Right renal pelvis (tissue), 4 donors: ENCODE data around the gene NUFIP2. TPM values are rescaled to one million over a fixed set of nuclear protein-coding genes. Genes with fewer than 3 reads are reported as not detected.
"Not testable (repeated sequence)": the region's sequence is repeated elsewhere in the genome, so short reads cannot be mapped to it uniquely, and the experiment has no call there.

Source experiments
- DNase-seq, 4 donors: peaks; one replicate each; pipeline ENCODE4 v3.0.0-alpha.2; 2013; ENCODE audit warnings: low read depth in 4 of 4, low spot score in 3 of 4, missing footprints in 1 of 4
- polyA plus RNA-seq, 4 donors: library from polyadenylated mRNA; unstranded; fragments of 120-200 nt; gene quantifications; one replicate each; pipeline ENCODE4 v1.2.1, GENCODE V29; 2013; ENCODE audit not compliant: insufficient read length in 4 of 4

The NUFIP2 gene
- polyA plus RNA-seq, 4 donors: 33.4 to 47.4 (median 43.6) TPM

GRCh38 chr17:29240968-29241963, 52.7 kb downstream of the NUFIP2 start:
- no peak for DNase-seq

- no peak for DNase-seq
These were observed 53.5 kb downstream of the NUFIP2 start for GRCh38 chr17:29240477-29240876.

- no peak for DNase-seq
These were observed 55.7 kb downstream of the NUFIP2 start for GRCh38 chr17:29238133-29238850.

- DNase-seq: no peak
These were observed 56.3 kb downstream of the NUFIP2 start for GRCh38 chr17:29237476-29238132.

- no peak for DNase-seq
These were observed 58.0 kb downstream of the NUFIP2 start for GRCh38 chr17:29235904-29236303.

- not testable (repeated sequence) for DNase-seq
These were observed 59.0 kb downstream of the NUFIP2 start for GRCh38 chr17:29234972-29235371.

GRCh38 chr17:29233301-29233700, 60.6 kb downstream of the NUFIP2 start:
- no peak for DNase-seq

GRCh38 chr17:29225396-29225795, 68.6 kb downstream of the NUFIP2 start:
- DNase-seq: no peak

GRCh38 chr17:29221338-29221737, 72.6 kb downstream of the NUFIP2 start:
- DNase-seq: not testable (repeated sequence)

- DNase-seq: peak; percentile 81 to 82 (median 81)
These were observed 74.4 kb downstream of the NUFIP2 start for GRCh38 chr17:29219378-29220047.

- no peak for DNase-seq
These were observed 77.1 kb downstream of the NUFIP2 start for GRCh38 chr17:29216856-29217255.

GRCh38 chr17:29216181-29216580, 77.8 kb downstream of the NUFIP2 start:
- DNase-seq: no peak

GRCh38 chr17:29215717-29216116, 78.2 kb downstream of the NUFIP2 start:
- no peak for DNase-seq

GRCh38 chr17:29215174-29215573, 78.8 kb downstream of the NUFIP2 start:
- no peak for DNase-seq

- DNase-seq: no peak
These were observed 79.5 kb downstream of the NUFIP2 start for GRCh38 chr17:29214215-29215146.

- DNase-seq: no peak
These were observed 81.2 kb downstream of the NUFIP2 start for GRCh38 chr17:29212681-29213121.

GRCh38 chr17:29212094-29212631, 81.8 kb downstream of the NUFIP2 start:
- no peak for DNase-seq

- no peak for DNase-seq
These were observed 83.1 kb downstream of the NUFIP2 start for GRCh38 chr17:29210879-29211278.

- no peak for DNase-seq
These were observed 84.9 kb downstream of the NUFIP2 start for GRCh38 chr17:29209073-29209472.
